Smooth muscle cell of the brain vasculature (primary cell): ENCODE data around the gene BAK1.
"Not testable (repeated sequence)": the region's sequence is repeated elsewhere in the genome, so short reads cannot be mapped to it uniquely, and the experiment has no call there.

Experiments
- DNase-seq: peaks from one replicate; pipeline ENCODE4 v3.0.0-alpha.2; 2012; ENCODE audit warnings: low read depth, low spot score

Gene BAK1

DNA sequence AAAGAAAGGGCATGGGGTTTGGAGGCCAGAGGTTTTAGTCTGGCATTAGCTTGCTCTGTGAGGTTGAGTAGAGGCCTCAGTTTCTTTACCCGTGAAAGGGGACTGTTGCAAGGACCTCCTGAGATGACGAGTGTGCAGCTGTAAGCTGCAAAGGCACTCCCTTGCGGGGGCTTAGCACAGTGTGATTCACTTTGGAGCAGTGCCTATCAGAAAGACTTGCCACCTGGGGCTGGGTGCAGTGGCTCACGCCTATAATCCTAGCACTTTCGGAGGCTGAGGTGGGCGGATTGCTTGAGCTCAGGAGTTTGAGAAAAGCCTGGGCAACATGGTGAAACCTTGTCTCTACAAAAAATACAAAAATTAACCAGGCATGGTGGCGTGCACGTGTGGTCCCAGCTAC, 7.5 kb upstream of the BAK1 start:
- DNase-seq = no peak

DNA sequence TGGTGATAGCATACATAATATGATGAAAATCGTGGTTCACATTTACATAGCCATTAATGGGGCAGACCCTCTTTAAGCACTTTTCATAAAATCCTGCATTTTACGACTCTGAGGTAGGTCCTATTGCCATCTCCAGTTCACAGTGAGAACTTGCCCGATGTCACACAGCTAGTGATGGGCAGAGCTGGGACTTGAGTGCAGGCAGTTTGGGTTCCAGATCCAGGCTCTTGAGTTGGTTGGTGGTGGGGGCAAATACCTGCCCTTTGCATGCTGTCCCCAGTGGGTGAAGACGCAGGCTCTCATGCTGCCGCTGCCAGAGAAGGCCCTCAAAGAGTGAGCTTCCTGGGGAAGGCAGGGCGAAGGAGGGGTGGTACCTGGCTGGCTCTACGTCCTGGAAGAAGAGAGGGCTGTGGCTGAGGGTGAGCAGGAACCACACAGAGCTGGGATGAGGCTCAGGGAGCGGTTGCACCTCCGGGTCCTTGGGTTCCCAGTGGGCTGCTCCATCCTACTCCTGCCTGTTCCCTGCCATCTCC, 6.1 kb upstream of the BAK1 start:
- DNase-seq = no peak

DNA sequence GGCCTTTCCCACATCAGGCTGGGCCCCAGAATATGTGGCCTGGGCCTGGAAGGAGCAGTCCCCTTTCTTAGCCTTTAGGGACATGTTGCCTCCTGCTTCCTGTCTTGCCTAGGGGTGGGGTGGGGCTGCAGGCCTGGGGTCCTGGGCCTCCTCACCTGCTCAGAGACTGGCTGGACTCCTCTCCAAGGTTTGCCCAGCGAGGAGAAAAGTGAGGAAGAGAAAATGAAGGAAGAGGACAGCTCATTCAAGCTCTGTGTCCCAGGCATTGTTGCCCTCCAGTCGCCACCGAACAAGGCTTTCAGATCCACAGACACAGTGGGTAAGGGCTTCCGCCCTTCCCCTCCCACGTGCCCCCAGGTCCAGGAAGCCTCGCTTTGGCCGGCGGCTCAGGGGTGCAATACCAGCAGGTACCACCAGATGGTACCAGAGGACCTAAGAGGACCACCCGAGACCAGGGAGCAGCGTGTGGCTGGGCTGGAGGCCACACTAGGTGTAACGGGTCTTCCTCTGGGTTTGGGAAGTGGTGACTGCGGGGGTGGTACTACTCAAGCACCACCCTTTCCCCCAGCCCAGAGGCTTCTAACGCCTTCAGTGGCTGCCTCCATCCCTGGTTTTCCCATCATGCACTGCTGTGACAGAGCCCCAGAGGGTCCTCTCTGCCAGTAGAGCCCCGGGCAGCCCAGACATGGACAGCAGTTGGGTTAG, 5.5 kb upstream of the BAK1 start:
- no peak for DNase-seq

DNA sequence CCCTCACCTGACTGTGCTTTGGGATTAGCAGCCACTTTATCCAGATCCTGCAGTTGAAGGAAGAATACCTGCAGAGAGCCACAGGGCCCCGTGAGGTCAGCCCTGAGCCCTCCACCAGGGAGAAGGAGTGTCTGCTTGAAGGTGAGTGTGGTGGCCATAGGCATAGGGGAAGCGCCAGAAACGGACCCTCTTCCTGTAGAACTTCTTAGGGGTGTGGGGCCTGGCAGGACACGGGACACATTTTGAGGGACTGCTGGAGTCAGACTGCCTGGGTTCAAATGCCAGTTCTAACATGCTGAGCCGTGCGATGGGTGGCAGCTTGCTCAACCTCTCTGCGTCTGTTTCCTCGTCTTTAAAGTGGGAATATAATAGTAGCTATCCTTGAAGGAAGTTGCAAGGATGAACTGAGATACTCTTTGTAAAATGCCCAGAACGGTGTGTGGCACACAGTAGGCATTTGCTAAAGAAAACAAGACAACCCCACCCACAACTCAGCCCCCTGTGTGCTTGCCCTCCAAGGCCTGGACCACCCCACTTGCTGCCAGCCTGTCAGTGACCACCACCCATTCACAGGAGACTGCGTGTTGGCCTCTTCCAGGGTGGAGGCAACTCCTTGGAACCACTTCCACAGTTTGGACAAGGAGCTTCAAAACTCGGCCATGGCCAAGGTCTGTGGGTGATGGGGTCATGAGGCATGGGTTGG, 4.8 kb upstream of the BAK1 start:
- no peak for DNase-seq

DNA sequence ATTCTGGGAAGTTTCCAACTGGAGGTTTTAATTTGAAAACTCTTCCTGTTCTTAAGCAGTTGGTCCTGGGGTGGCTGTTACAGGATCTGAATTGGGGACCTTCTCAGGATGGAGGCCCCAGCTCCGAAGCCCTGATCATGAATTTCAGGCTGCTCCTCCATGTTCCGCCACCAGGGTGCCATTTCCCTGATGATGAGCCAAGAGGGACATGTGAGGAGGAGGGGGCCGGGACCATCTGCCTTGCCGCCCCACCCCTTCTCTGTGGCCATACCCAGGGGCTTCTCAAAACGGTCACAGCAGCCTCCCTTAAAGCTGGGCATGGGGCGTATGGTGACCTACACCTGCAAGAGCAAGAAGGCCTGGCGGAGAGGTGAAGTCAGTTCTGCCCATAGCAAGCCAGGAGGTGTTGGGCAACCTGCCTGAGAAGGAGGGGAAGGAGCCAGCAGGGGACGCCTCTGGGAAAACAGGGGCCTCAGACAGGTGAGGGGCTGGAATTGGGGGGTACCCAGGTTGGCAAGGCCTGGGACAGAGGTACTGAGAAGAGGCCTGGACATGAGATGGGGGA, 3.6 kb upstream of the BAK1 start:
- DNase-seq = no peak

DNA sequence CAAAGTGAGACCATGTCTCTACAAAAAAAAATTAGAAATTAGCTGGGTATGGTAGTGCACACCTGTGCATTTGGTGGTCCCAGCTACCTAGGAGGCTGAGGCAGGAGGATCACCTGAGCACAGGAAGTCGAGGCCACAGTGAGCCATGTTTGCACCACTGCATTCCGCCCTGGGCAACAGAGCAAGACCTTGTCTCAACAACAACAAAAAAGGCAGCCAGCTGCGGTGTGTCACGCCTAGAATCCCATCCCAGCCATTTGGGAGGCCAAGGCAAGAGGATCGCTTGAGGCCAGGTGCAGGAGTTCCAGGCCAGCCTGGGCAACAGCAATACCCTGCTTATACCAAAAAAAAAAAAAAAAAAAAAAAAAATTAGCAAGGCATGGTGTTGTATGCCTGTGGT, 1.1 kb upstream of the BAK1 start:
- no peak for DNase-seq

DNA sequence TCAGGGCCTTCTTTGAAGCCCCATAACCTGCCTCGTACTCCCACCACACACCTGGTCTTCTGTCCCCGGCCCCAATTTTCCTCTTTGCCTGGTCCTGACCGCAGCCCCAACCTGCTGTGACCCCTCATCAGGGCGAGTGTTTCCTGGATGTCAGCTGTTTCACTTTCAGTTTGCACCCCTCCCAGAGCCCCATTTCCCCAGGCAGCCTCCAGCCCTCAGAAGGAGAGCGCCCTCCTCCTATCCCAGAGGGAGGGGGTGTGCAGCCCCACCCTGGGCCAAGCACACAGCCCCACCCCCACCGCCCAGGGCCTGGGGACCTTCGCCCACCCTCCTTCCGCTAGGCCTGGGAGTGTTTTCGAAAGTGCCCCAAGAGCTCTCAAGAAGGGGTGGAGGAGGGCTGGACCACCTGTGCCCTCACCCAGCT, 1.5 kb downstream of the BAK1 start:
- no peak for DNase-seq

DNA sequence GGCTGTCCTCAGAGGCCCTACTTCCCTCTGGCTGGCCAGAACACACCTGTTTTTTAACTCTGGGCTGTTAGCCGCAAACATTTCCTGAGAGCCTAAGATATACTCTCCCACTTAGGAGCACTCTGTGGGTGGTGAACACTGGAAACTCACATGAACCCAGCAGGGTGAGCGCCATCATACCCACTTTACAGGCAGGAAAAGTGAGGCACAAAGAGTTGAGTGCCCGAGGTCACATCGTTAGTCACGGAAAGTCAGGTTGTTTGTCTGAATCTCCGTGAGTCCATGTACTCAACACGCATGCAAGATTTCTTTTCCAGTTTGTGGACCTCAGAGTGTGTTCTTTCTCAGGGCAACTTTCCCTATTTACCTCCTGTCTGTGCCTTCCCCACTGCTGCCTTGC, 1.9 kb downstream of the BAK1 start:
- no peak for DNase-seq

DNA sequence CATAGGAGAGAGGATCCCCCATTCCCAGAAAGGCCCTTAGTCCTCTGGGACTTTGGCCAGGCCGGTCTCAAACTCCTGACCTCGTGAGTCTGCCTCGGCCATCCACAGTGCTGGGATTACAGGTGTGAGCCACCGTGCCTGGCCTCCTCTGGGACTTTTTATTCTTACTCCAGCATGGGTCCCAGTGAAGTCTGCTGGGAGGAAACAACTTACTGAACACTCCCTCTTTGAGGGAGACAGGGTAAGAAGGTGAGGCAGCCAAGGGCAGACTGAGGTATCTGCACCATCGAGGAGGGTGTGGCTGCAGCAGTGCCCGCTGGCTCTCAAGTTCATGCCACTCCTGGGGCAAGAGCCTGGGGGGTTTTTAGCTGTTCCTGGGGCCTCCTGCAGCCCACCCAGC, 2.4 kb downstream of the BAK1 start:
- DNase-seq = no peak

DNA sequence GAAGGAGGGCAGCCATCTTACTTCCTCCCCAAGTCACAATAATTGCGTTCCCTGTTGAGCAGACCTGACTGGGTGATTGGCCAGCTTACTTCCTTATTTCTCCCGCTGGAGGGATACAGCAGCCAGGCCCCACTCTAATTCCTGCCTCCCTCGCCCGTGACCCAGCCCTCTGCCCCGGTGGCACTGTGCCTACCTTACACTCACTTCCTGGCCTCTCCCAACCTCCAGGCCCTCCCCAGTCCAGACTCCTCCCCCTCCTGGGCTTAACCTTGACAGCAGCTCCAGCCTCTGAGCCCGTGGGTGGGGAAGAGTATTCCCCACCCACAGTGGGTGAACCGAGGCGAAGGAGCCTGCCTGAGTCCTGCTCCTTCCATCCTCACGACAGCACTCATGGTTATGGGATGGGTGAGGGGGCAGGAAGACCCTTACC, 3.0 kb downstream of the BAK1 start:
- no peak for DNase-seq

DNA sequence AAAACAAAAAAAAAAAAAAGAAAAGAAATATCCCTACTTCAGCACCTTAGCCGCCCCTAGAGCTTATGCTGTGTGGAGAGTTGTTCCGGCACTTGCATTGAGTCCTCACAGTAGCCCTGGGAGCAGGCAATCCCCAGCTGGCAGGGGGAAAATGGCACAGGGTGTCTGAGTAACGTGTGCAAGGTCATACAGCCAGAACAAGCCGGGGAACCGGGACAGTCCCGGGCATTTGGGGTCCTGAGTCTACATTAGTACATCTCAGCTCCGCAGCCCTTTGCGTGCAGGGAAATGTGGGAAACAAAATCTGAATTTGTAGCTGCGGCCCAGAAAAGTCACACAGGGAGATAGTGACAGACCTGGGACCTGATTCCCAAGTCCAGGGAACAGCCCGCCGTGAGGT, 3.4 kb downstream of the BAK1 start:
- DNase-seq = no peak

DNA sequence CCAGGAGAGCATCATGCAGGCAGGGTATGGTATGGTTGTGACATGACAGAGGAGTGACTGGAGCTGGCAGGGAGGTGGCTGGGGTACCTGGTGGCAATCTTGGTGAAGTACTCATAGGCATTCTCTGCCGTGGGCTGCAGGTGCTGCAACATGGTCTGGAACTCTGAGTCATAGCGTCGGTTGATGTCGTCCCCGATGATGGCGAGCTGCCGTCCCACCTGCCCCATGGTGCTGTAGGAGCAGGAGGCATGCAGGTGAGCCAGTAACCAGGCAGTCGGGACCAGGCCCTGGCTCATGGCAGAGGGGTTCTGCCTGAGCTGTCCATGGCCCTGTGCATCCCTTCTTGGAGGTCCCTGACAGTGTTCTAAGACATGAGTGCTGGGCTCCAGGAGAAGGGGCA, 4.9 kb downstream of the BAK1 start:
- no peak for DNase-seq

DNA sequence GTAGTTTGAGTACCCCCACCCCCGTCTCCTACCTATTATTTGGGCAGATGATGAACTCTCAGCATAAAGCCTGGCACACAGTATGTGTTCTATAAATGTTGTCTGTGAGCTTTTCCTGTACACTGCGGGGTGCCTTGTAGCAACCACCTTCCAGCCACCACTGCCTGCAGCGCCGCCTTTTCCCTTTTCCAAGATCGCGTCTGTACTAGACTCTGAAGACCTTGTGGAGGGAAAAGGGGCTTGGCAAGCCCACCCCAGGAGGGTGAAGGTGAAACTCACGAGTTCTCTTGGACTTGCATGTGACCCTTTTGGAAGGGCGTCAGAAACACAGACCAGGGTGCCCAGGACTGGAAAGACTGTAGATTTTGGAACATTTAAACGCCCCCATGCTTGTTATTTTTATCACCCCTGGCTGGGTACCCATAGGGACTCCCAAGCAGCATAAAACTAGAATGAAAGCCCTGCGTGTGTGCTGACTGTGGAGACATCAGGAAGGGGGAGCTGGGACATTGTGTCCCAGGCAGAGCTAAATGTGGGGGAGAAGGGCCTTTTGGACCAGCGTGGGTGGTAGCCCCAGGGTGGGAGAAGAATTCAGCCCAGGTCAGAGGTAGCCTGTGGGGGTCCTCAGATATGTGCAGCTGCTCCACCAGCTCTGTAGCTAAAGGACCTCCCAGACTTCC, 8.3 kb downstream of the BAK1 start:
- no peak for DNase-seq

DNA sequence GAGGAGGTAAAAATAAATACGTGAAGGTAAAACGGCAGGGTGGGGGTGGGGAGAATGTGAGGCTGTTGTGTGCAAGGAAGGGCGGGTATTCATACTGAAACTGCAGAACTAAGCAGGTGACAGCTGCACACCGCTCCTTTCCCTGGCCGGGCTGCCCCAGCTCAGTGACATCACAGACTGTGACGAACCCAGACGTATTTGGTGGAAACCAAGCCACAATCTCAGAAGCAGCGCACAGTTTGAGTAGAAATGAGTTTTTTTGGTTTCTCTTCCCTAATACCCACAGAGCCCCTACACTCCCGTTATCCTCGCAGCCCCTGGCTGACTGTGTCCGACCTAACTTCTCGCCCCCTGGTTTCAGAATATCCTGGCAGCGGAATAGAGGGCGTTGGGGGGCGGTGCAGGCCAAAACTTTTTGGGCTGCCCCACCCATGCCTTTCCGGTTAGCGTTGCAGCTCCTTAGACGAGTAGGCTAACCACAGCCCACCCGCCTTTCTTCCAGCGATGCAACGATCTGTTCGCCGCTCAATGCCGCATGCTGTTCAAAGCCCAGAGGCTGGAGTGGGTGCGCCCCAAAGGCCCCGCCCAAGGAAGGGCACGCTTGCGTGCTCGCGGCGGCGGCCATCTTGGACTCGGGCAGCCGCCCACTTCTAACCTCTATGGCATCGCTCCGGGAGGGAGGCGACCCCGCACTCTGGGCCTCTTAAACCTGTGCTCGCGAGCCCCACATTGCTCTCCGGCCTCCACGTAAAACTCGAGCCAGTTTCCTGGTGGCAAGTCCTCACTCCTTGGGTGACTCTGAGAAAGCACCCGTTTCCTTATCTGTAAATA, 9.1 kb downstream of the BAK1 start:
- no peak for DNase-seq

DNA sequence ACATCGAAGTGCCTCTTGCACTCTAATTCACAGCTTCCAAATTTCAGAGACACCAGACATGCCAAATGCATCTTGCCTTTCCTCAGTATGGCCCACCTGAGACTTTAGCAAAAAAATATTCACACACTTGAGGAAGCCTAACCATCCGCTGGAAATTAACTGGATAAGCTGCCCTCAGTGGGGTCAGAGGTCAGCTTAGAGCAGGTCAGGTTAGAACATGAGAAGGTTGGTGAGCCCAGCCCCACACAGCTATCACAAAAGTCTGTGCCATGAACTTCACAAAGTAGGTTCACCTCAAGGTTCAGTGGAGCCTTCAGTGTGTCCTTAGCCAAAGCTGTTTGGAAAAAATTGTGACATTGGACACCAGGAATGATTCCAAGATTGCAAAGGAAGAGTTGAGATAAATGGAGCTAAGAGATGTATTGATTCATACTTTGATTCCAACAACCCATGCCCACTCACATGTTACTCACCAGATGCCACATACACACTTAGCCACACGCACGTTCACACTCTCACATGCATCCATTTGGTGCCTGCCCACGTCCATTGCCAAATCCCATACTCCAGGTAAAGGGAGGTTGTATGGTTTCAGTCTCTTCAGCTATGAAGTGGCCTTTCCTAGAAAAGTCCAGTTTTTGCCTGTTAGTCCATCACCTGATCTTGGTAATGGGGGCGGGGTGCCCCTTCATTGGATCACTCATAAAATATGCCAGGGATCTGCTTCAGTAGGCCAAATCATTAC, 11.1 kb downstream of the BAK1 start:
- DNase-seq = no peak

DNA sequence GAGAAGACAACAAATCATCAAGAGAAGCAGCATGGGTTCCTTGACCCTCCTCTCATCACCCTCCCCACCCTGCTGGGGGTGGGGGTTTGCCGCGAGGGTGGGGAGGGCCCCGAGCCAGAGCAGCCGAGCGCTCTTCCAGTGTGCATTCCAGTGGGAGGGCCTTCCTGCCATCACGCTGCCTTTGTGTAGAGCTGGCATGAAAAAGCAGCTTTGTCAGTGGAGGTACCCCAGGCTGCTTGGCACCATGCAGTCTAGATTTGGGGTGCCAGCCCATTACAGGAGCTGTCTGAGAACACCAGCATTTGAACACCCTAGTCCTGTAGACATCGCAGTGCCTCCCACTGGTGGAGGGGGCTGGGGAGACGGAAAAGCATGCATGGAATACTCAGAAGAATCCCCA, 12.2 kb downstream of the BAK1 start:
- DNase-seq = no peak

DNA sequence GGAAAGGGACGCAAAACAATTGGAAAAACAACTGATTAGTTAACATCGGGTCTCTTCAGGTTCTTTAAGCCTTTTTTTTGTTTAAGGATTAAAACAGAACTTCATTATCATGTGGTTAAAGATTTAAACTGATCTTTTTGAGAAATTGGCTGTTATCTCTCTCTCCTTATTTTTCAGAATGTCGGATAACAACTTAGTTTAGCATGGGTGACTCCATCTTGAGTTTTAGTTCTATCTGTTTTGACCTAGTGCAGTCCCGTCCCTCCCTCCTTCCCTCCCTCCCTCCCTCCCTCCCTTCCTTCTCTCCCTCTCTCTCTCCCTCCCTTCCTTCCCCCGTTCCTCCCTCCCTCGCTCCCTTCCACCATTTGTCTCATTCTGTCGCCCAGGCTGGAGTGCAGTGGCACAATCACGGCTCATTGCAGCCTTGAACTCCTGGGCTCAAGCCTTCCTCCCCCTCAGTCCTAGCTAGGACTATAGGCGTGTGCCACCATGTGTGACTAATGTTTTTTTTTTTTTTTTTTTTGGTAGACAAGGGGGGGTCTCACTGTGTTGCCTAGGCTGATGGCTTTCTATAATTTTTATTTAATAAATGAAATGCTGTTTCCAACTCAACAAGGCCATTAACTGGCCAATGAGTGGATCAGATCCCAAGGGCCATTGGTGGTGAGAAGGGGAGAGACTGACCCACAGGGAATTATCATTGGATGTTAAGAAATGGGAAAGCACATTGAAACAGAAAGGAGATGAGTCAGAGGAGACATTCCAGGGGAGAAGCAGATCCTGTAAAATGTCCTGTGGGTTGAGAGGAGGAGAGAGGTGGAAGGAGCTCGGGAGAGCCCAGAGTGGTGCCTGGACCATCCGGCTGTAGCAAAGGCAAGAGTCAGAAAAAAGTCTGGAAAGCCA, 13.6 kb downstream of the BAK1 start:
- DNase-seq = no peak

DNA sequence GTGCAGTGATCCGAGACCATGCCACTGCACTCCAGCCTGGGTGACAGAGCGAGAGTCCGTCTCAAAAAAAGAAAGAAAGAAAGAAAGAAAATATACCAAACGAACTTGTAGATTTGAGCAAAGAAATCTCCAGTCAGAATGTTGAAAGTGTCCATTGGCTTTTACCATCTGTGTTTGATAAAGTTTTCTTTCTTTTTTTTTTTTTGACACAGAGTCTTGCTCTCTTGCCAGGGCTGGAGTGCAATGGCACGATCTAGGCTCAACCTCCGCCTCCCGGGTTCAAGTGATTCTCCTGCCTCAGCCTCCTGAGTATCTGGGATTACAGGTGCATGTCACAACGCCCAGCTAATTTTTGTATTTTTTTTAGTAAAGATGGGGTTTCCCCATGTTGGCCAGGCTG, 21.3 kb downstream of the BAK1 start:
- no peak for DNase-seq

DNA sequence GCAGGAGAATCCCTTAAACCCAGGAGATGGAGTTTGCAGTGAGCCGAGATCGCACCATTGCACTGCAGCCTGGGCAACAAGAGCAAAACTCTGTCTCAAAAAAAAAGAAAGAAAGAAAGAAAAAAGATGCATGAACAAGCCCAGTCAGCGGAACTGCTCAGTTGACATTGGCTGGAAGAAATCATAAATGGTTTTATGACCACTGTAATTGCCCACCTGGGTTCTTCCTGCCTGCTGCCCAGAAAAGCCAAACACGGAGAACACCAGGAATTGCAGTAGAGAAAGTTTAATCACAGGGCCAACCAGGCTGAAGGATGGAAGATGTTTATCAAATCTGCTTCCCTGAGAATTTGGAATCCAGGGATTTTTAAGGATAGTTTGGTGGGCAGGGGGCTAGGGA, 22.7 kb downstream of the BAK1 start:
- DNase-seq = no peak

DNA sequence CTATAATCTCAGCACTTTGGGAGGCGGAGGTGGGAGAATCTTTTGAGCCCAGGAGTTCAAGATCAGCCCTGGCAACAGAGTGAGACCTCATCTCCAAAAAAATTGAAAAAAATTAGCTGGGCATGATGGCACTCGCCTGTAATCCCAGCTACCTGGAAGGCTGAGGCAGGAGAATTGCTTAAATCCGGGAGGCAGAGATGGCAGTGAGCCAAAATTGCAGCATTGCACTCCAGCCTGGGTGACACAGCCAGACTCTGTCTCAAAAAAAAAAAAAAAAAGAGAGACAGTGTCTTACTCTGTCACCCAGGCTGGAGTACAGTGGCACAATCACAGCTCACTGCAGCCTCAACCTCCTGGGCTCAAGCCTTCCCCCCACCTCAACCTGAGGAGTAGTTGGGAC, 27.2 kb downstream of the BAK1 start:
- not testable (repeated sequence) for DNase-seq
